HG02763 (cell line): ENCODE data around the gene KCNA10.

Experiments
- ATAC-seq: cut with Tn5 transposase; IDR thresholded peaks from one replicate; pipeline ENCODE4 v1.9.1; 2021; ENCODE audit warnings: mild to moderate bottlenecking, moderate library complexity; ENCODE audit not compliant: unreplicated experiment

KCNA10 gene

GRCh38 chr1:110501488-110502132 lies 17.4 kb downstream of the KCNA10 start:
- no peak for ATAC-seq

GRCh38 chr1:110498270-110498669 lies 20.7 kb downstream of the KCNA10 start:
- ATAC-seq, result no peak

GRCh38 chr1:110495926-110496600 lies 22.9 kb downstream of the KCNA10 start:
- no peak for ATAC-seq

- ATAC-seq, result no peak
Observed at GRCh38 chr1:110494522-110495406, 24.2 kb downstream of the KCNA10 start.

GRCh38 chr1:110494036-110494435 lies 24.9 kb downstream of the KCNA10 start:
- ATAC-seq, result no peak

GRCh38 chr1:110493059-110493699 lies 25.8 kb downstream of the KCNA10 start:
- ATAC-seq, result no peak

GRCh38 chr1:110492573-110492972 lies 26.4 kb downstream of the KCNA10 start:
- no peak for ATAC-seq

GRCh38 chr1:110490791-110491451 lies 28.1 kb downstream of the KCNA10 start:
- ATAC-seq, result no peak

GRCh38 chr1:110489973-110490542 lies 28.9 kb downstream of the KCNA10 start:
- ATAC-seq, result no peak

GRCh38 chr1:110489406-110489805 lies 29.6 kb downstream of the KCNA10 start:
- ATAC-seq, result no peak

- no peak for ATAC-seq
Observed at GRCh38 chr1:110488867-110489266, 30.1 kb downstream of the KCNA10 start.

GRCh38 chr1:110488161-110488560 lies 30.8 kb downstream of the KCNA10 start:
- no peak for ATAC-seq

- no peak for ATAC-seq
Observed at GRCh38 chr1:110487726-110488125, 31.2 kb downstream of the KCNA10 start.

GRCh38 chr1:110485725-110486124 lies 33.2 kb downstream of the KCNA10 start:
- no peak for ATAC-seq

- no peak for ATAC-seq
Observed at GRCh38 chr1:110484801-110485200, 34.2 kb downstream of the KCNA10 start.

- no peak for ATAC-seq
Observed at GRCh38 chr1:110483308-110483685, 35.7 kb downstream of the KCNA10 start.

GRCh38 chr1:110482662-110483307 lies 36.2 kb downstream of the KCNA10 start:
- ATAC-seq, result no peak

GRCh38 chr1:110481968-110482623 lies 36.9 kb downstream of the KCNA10 start:
- ATAC-seq, result no peak

- ATAC-seq, result no peak
Observed at GRCh38 chr1:110480356-110481096, 38.4 kb downstream of the KCNA10 start.
